HG03108 (cell line): ENCODE data around the gene SLC12A3.
"Not testable (repeated sequence)": the region's sequence is repeated elsewhere in the genome, so short reads cannot be mapped to it uniquely, and the experiment has no call there.

Source experiments
- ATAC-seq: cut with Tn5 transposase; IDR thresholded peaks from one replicate; pipeline ENCODE4 v1.9.1; 2021; ENCODE audit warnings: moderate library complexity; ENCODE audit not compliant: unreplicated experiment

The SLC12A3 gene

DNA sequence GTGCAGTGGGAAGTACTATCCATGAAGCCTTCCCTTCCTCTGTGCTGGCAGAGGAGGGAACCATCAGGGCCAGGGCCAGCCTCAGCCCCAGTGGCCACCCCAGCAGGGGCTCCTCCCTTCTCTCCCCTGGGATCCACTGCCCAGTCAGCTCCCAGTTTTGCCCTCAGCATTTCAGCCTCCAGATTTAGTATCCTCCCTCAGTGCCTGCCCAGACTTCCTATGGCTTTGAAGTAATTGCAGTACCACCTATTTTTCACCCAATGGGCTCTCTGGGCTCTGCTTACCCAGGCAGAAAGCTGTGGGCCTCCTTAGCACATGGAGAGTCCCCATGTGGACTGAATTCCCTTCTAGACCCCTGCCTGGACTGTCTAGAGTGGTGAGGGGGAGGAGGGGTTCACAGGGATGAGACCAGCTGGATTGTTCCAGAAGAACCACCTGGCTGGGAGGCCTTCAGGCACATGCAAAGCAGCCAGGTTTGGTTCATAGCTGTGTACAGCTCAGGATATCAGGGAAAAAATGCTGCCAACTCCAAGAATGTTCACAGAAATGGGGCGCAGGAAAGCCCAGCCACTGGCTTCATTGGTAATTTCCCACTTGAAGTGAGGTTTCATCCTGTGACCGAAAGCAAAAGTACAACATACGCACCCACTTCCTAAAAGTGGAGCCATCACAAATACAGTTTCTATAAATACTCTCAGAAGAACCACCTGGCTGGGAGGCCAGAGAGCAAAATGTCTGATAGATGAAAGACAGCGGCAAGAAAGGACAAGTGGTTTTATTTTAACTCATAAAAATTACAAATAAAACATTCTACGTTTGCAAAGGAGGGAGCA is 51.8 kb downstream of the SLC12A3 start:
- peak; percentile 56 for ATAC-seq

- no peak for ATAC-seq
Observed at GRCh38 chr16:56918467-56919012, 53.5 kb downstream of the SLC12A3 start.

- ATAC-seq = no peak
Observed at GRCh38 chr16:56919099-56919800, 54.2 kb downstream of the SLC12A3 start.

- ATAC-seq = no peak
Observed at GRCh38 chr16:56921571-56921970, 56.6 kb downstream of the SLC12A3 start.

GRCh38 chr16:56923481-56924091 is 58.6 kb downstream of the SLC12A3 start:
- no peak for ATAC-seq

- no peak for ATAC-seq
Observed at GRCh38 chr16:56927471-56927870, 62.5 kb downstream of the SLC12A3 start.

DNA sequence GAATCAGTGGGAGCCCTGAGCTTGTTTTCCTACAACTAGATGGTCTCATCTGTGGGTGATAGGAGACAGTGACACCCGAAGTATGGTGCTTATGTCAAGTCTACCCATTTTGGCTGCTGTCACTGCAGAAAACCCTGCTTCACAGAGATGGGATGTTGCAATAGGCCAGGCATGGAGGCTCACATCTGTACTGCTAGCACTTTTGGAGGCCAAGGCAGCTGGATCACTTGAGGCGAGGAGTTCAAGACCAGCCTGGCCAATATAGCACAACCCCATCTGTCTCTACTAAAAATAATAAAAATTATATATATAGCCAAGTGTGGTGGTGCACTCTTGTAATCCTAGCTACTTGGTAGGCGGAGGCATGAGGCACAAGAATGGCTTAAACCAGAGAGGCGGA is 64.6 kb downstream of the SLC12A3 start:
- no peak for ATAC-seq

GRCh38 chr16:56930486-56931270 is 65.7 kb downstream of the SLC12A3 start:
- ATAC-seq = no peak

DNA sequence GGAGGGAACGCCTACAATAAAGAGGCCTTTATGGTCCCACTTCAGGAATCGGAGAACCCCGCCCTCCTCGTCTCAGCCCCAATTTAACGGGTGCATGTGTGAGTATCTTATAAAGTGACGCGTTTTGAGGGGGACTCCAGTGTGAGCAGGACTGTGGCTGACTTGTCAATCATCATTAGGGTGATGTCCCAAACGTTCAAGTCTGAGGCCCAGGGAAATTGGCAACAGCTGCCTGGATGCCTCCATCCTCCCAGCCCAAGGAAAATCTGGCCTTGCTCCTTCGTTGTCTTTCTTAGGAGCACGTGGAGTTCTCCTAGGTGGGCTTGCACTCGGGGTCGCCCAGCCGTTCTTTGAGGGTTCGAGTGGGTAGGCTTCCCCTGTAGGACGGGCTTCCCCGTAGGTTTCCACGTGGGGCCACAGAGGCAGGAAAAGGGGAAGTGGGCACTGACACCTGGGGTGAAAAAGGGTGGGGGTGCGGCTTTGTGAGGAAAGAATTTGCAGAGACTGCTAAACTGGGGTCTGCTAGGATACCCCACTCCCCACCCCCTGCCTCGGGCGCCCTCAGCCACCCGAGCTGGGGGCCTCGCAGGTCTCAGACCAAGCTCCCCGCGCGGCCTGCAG is 66.4 kb downstream of the SLC12A3 start:
- peak; percentile 28 for ATAC-seq

DNA sequence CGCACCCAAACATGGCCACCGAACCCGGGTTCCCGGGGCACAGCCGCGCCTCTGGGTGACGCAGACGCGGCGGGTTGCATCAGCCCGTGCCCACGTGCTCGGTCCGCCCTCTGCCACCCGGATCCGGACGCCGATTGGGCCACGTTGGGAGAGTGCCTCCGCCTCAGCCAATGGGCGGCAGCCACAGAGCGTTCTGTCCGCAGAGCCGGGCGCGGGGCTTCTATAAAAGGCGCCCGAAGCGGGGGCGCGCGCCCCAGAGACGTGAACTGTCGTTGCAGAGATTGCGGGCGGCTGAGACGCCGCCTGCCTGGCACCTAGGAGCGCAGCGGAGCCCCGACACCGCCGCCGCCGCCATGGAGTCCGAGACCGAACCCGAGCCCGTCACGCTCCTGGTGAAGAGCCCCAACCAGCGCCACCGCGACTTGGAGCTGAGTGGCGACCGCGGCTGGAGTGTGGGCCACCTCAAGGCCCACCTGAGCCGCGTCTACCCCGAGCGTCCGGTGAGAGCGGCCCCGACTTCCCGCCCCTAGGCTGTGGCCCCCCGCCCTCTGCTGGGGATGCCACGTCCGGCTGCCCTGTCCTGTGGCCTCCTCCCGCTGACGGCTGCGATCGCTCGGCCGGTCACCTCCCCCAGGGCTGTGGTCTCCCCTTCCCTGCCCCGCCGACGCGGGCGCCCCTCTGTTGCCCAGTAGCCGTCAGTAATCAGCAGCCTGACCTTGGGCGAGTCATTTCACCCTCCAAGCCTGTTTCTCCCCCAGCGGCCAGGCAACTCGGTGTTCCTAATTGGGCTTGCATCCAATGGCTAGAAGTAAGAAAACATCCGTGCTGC is 67.1 kb downstream of the SLC12A3 start, which contains the start of gene HERPUD1:
HERPUD1 (plus strand) TSS at position 251 of the 829 bp plus-strand sequence; CDS start at position 354, 103 bp downstream.
- peak; percentile 82 for ATAC-seq

- ATAC-seq = no peak
Observed at GRCh38 chr16:56932721-56933619, 68.0 kb downstream of the SLC12A3 start.

- ATAC-seq = no peak
Observed at GRCh38 chr16:56933828-56934598, 69.0 kb downstream of the SLC12A3 start.

DNA sequence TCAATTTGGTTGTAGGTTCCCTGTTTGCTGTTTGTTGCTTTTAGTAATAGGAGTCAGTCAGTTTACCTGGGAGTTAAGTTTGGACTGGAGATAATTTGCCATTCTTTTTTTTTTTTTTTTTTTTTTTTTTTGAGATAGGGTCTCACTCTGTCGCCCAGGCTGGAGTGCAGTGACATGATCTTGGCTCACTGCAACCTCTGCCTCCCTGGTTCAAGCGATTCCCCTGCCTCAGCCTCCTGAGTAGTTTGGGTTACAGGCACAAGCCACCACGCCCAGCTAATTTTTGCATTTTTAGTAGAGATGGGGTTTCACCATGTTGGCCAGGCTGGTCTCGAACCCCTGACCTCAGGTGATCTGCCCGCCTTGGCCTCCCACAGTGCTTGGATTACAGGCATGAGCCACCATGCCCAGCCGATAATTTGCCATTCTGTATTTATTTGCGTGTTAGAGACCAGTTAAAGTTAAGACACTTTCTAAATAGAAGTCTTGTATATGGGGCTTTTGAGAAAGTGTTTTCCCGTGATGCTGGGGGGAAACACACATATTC is 69.7 kb downstream of the SLC12A3 start:
- ATAC-seq = not testable (repeated sequence)

- no peak for ATAC-seq
Observed at GRCh38 chr16:56935201-56935600, 70.2 kb downstream of the SLC12A3 start.

DNA sequence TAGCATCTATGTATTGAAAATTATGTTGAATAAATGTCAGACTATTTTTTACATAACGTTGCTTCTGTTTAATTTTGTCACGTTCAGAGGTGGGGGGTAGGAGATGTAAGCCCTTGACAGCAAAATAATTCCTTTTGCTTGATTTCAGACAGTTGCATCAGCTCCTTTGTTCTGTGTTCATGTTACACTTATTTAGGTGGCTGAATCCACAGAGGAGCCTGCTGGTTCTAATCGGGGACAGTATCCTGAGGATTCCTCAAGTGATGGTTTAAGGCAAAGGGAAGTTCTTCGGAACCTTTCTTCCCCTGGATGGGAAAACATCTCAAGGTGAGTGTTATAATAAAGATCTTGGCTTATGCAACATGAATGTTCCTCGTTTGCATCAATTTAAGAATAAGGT is 71.5 kb downstream of the SLC12A3 start:
- no peak for ATAC-seq

DNA sequence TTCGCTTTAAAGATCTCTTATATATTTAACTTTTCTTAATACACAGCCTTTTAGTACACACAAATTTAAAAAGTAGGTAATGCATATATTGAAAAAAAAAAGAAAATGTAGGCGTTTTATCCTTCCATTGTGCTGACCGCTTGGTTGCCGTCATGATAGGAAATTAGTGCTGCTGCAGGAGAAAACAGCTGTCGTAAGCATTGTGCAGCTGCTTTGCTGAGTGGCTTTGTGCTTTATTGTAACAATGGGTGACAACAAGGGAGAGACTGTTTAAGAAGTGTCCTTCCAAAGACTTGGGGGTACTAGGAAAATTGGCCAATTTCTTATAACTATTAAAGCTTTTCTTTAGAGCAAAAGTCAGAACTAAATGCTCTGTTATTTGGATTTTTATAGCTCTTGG is 71.9 kb downstream of the SLC12A3 start:
- ATAC-seq = no peak
